ENCODE data around the gene SAMD14. TPM values are rescaled to one million over a fixed set of nuclear protein-coding genes. Genes with fewer than 3 reads are reported as not detected.

Gene SAMD14
- total and polyA plus RNA-seq, 2 donors (not counting 1 experiment from before 2014, with no cell fraction given): 2.1 to 3.8 TPM

DNA sequence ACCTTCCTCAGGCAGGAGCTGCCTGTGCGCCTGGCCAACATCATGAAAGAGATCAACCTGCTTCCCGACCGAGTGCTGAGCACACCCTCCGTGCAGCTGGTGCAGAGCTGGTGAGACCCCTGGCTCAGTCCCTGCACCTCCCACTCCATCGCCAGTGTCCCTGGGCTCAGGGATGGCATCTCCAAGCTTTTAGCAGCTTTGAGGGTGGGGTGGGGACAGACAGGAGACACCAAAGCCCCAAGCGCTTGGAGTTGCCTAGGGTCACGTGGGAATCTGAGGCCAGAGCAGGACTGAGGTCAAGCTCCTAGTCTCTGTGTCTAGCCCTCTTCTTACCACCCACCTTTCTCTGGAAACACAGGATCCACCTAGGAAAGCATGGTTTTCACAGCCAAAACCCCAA lies 32.5 kb downstream of the SAMD14 start:
- TF ChIP-seq, protein P1, sequence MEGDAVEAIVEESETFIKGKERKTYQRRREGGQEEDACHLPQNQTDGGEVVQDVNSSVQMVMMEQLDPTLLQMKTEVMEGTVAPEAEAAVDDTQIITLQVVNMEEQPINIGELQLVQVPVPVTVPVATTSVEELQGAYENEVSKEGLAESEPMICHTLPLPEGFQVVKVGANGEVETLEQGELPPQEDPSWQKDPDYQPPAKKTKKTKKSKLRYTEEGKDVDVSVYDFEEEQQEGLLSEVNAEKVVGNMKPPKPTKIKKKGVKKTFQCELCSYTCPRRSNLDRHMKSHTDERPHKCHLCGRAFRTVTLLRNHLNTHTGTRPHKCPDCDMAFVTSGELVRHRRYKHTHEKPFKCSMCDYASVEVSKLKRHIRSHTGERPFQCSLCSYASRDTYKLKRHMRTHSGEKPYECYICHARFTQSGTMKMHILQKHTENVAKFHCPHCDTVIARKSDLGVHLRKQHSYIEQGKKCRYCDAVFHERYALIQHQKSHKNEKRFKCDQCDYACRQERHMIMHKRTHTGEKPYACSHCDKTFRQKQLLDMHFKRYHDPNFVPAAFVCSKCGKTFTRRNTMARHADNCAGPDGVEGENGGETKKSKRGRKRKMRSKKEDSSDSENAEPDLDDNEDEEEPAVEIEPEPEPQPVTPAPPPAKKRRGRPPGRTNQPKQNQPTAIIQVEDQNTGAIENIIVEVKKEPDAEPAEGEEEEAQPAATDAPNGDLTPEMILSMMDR (conservative IDR thresholded peaks at IDR 0.05 in 1 of 2, IDR thresholded peaks at IDR 0.05 in 1 of 2; ENCODE audit: low read depth in 1 of 2, low read length in 2 of 2): no peak
- TF ChIP-seq EZH2 (IDR thresholded peaks at IDR 0.05; ENCODE audit: low read length, missing control alignments): no peak

DNA sequence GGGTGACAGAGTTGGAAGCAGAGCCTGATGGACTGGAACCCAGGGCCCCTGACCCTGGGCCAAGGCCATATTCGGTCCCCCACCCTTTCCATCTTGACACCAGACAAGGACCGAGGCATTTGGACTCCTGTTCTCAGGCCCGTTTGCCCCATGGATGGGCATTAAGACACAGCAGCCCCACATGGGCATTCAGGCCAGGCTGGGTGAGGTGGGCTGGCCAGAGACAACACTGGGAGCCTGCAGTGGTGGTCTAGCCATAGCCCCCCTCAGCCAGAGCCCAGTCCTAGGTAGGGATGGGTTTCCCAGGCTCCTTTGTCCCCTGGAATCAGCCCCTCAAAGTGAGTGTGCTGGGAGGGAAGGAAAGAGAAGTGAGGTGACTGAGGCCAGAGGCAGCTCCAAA lies 33.2 kb downstream of the SAMD14 start:
- H3K4me3 ChIP-seq (replicated peaks in 1 of 4; ENCODE audit: control extremely low read depth in 1 of 4, insufficient read depth in 1 of 4, low read depth in 3 of 4, low read length in 4 of 4): peak overlapping the region in 1 of 4 experiments; percentile 94
- no peaks in the 10 kb centered on the region for H3K9me3 ChIP-seq (ENCODE audit: control insufficient read depth, insufficient read depth, low read depth, low read length)
- no peak overlapping the region for H3K9ac ChIP-seq (ENCODE audit: insufficient read depth, low read length)
- H3K27ac ChIP-seq (ENCODE audit: insufficient read depth, low read length): no peak overlapping the region
- DNase-seq (ENCODE audit: low read depth in 2 of 2): no peak
- H4K20me1 ChIP-seq (ENCODE audit: control insufficient read depth, extremely low read depth, insufficient read depth, low read length): no peaks in the 10 kb centered on the region
- no peak overlapping the region for H2AFZ ChIP-seq (ENCODE audit: low read length)
- TF ChIP-seq EZH2 (IDR thresholded peaks at IDR 0.05; ENCODE audit: low read length, missing control alignments): no peak
- TF ChIP-seq, protein P1 (conservative IDR thresholded peaks at IDR 0.05 in 1 of 2, IDR thresholded peaks at IDR 0.05 in 1 of 2; ENCODE audit: low read depth in 1 of 2, low read length in 2 of 2): no peak
- H3K4me2 ChIP-seq (ENCODE audit: extremely low read depth, insufficient read depth, low read length): no peak overlapping the region
- no peaks in the 10 kb centered on the region for H3K79me2 ChIP-seq (ENCODE audit: control insufficient read depth, insufficient read depth, low read length)
- no peaks in the 10 kb centered on the region for H3K27me3 ChIP-seq (ENCODE audit: control insufficient read depth, insufficient read depth, low read length)
- H3K4me1 ChIP-seq (ENCODE audit: control insufficient read depth, extremely low read depth, insufficient read depth, low read length): peaks cover 20% of the 10 kb centered on the region
- peaks cover 1% of the 10 kb centered on the region for H3K36me3 ChIP-seq (ENCODE audit: control insufficient read depth, insufficient read depth, low read length)

More for the DNA sequence above, 32.5 kb downstream of the SAMD14 start:
- Histone ChIP-seq H3K27me3 (ENCODE audit: control insufficient read depth, insufficient read depth, low read length) (no peaks in the 10 kb centered on the region), H2AFZ (ENCODE audit: low read length) (no peak overlapping the region), H3K4me3 (replicated peaks in 1 of 4; ENCODE audit: control extremely low read depth in 1 of 4, insufficient read depth in 1 of 4, low read depth in 3 of 4, low read length in 4 of 4) (no peak overlapping the region), H3K4me1 (ENCODE audit: control insufficient read depth, extremely low read depth, insufficient read depth, low read length) (peaks cover 22% of the 10 kb centered on the region), H3K79me2 (ENCODE audit: control insufficient read depth, insufficient read depth, low read length) (no peaks in the 10 kb centered on the region), H3K9me3 (ENCODE audit: control insufficient read depth, insufficient read depth, low read depth, low read length) (no peaks in the 10 kb centered on the region), H4K20me1 (ENCODE audit: control insufficient read depth, extremely low read depth, insufficient read depth, low read length) (no peaks in the 10 kb centered on the region), H3K9ac (ENCODE audit: insufficient read depth, low read length) (no peak overlapping the region), H3K27ac (ENCODE audit: insufficient read depth, low read length) (no peak overlapping the region), H3K4me2 (ENCODE audit: extremely low read depth, insufficient read depth, low read length) (no peak overlapping the region), H3K36me3 (ENCODE audit: control insufficient read depth, insufficient read depth, low read length) (peaks cover 1% of the 10 kb centered on the region)
- no peak for DNase-seq (ENCODE audit: low read depth in 2 of 2)

DNA sequence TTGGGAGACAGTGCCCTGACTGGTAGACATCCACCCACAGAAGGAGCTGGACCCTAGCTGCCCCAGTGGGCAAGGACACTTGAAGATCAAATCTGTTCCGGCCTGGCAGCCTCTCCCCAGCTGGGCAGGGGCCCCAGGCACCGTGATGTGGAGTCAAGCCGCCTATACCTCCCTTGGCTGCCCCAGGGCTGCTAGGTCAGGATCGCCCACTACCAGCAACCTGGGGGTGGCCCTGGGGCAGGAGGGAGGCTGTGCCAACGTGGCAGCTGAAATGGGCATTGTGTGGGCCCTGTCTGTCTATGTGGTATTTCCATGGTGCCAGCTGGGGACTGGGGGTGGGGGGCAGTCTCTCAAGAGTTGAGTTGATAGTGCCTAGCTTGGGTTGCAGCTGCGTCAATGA lies 33.9 kb downstream of the SAMD14 start:
- Histone ChIP-seq H3K4me1 (ENCODE audit: control insufficient read depth, extremely low read depth, insufficient read depth, low read length) (peaks cover 16% of the 10 kb centered on the region), H3K4me2 (ENCODE audit: extremely low read depth, insufficient read depth, low read length) (peak overlapping the region; percentile 94), H3K4me3 (replicated peaks in 1 of 4; ENCODE audit: control extremely low read depth in 1 of 4, insufficient read depth in 1 of 4, low read depth in 3 of 4, low read length in 4 of 4) (peak overlapping the region; percentile 85 to 94 (median 90)), H3K9me3 (ENCODE audit: control insufficient read depth, insufficient read depth, low read depth, low read length) (no peaks in the 10 kb centered on the region), H2AFZ (ENCODE audit: low read length) (no peak overlapping the region), H3K36me3 (ENCODE audit: control insufficient read depth, insufficient read depth, low read length) (peaks cover 2% of the 10 kb centered on the region), H4K20me1 (ENCODE audit: control insufficient read depth, extremely low read depth, insufficient read depth, low read length) (no peaks in the 10 kb centered on the region), H3K27ac (ENCODE audit: insufficient read depth, low read length) (no peak overlapping the region), H3K9ac (ENCODE audit: insufficient read depth, low read length) (peak overlapping the region; percentile 42), H3K27me3 (ENCODE audit: control insufficient read depth, insufficient read depth, low read length) (no peaks in the 10 kb centered on the region), H3K79me2 (ENCODE audit: control insufficient read depth, insufficient read depth, low read length) (no peaks in the 10 kb centered on the region)
- TF ChIP-seq, protein P1 (conservative IDR thresholded peaks at IDR 0.05 in 1 of 2, IDR thresholded peaks at IDR 0.05 in 1 of 2; ENCODE audit: low read depth in 1 of 2, low read length in 2 of 2): no peak
- TF ChIP-seq EZH2 (IDR thresholded peaks at IDR 0.05; ENCODE audit: low read length, missing control alignments): no peak
- DNase-seq (ENCODE audit: low read depth in 2 of 2): no peak
